Upper lobe of left lung (tissue), 4 donors: ENCODE measurements around the gene EXOC6B.

Experiments
- EP300 ChIP-seq, 4 donors: sonication (generic); formaldehyde crosslinking; IDR thresholded peaks; one replicate each; pipeline ENCODE4 v1.5.1; 2017; ENCODE audit warnings: antibody characterized with exemption in 4 of 4, control low read depth in 2 of 4
- POLR2AphosphoS5 ChIP-seq, 2 donors: sonication (generic); formaldehyde crosslinking; IDR thresholded peaks; one replicate each; pipeline ENCODE4 v1.5.1; 2017; ENCODE audit warnings: antibody characterized with exemption in 2 of 2
- TF ChIP-seq, protein P1 (sequence below), 6 experiments: fragments of 450-650 bp in 4 of 6; fragments of 200-600 bp in 2 of 6; sonication (generic) in 2 of 6; IDR thresholded peaks; one replicate each; pipeline ENCODE4 v1.5.1; 2016 to 2019; ENCODE audit warnings: antibody characterized with exemption in 6 of 6

- no peak for TF ChIP-seq POLR2AphosphoS5 (IDR thresholded peaks at IDR 0.05)
- TF ChIP-seq, protein P1, sequence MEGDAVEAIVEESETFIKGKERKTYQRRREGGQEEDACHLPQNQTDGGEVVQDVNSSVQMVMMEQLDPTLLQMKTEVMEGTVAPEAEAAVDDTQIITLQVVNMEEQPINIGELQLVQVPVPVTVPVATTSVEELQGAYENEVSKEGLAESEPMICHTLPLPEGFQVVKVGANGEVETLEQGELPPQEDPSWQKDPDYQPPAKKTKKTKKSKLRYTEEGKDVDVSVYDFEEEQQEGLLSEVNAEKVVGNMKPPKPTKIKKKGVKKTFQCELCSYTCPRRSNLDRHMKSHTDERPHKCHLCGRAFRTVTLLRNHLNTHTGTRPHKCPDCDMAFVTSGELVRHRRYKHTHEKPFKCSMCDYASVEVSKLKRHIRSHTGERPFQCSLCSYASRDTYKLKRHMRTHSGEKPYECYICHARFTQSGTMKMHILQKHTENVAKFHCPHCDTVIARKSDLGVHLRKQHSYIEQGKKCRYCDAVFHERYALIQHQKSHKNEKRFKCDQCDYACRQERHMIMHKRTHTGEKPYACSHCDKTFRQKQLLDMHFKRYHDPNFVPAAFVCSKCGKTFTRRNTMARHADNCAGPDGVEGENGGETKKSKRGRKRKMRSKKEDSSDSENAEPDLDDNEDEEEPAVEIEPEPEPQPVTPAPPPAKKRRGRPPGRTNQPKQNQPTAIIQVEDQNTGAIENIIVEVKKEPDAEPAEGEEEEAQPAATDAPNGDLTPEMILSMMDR (IDR thresholded peaks at IDR 0.05): no peak
- TF ChIP-seq EP300 (IDR thresholded peaks at IDR 0.05): no peak
Observed at GRCh38 chr2:72576861-72577260, 249.0 kb downstream of the EXOC6B start.
